Transverse colon (tissue), 3 donors: Measurements from ENCODE around the gene AATK.

ENCODE experiments used
- CTCF ChIP-seq, 5 experiments: fragments of 200-600 bp in 3 of 5; fragments of 450-650 bp in 2 of 5; sonication (generic) in 3 of 5; IDR thresholded peaks; 1 replicate in 2 of 5; 2 replicates in 3 of 5; pipeline ENCODE4 v1.5.1; 2016 to 2017; ENCODE audit warnings: antibody characterized with exemption in 5 of 5, inconsistent platforms in 3 of 5, mild to moderate bottlenecking in 2 of 5, moderate library complexity in 1 of 5
- EP300 ChIP-seq: sonication (generic); formaldehyde crosslinking; IDR thresholded peaks from one replicate; pipeline ENCODE4 v1.6.1; 2017; ENCODE audit warnings: antibody characterized with exemption, low read depth

- TF ChIP-seq EP300 (no peak), CTCF (IDR thresholded peaks at IDR 0.05) (no peak)
These were observed 16.6 kb upstream of the AATK start for GRCh38 chr17:81182596-81182995.
